Smooth muscle cell (in vitro differentiated cells): ENCODE measurements around the gene SLF1. TPM values are rescaled to one million over a fixed set of nuclear protein-coding genes. Genes with fewer than 3 reads are reported as not detected.

Source experiments
- DNase-seq: peaks from one replicate; lab custom pipeline; 2025; ENCODE audit not compliant: unreplicated experiment; lab: John Stamatoyannopoulos, UW
- H2AFZ ChIP-seq: fragments of 200-600 bp; sonication (generic); 2 replicates; pipeline ENCODE4 v1.6.0; 2016; ENCODE audit warnings: antibody characterized with exemption, low read depth, mild to moderate bottlenecking
- H3F3A ChIP-seq: fragments of 200-600 bp; sonication (generic); 2 replicates; pipeline ENCODE4 v1.6.0; 2017; ENCODE audit warnings: antibody characterized with exemption, low read depth
- H3K27ac ChIP-seq: fragments of 200-600 bp; sonication (generic); 2 replicates; pipeline ENCODE4 v1.5.1; 2016; ENCODE audit warnings: low read depth, mild to moderate bottlenecking
- H3K27me3 ChIP-seq: fragments of 200-600 bp; sonication (generic); 2 replicates; pipeline ENCODE4 v1.6.1; 2016; ENCODE audit warnings: low read depth, mild to moderate bottlenecking
- H3K36me3 ChIP-seq: fragments of 200-600 bp; sonication (generic); 2 replicates; pipeline ENCODE4 v1.5.1; 2016; ENCODE audit warnings: low read depth
- H3K4me1 ChIP-seq: fragments of 200-600 bp; sonication (generic); 2 replicates; pipeline ENCODE4 v1.5.1; 2016; ENCODE audit warnings: low read depth
- H3K4me2 ChIP-seq: fragments of 200-600 bp; sonication (generic); 2 replicates; pipeline ENCODE4 v1.6.0; 2016; ENCODE audit warnings: mild to moderate bottlenecking
- H3K4me3 ChIP-seq: fragments of 200-600 bp; sonication (generic); 2 replicates; pipeline ENCODE4 v1.5.1; 2016; ENCODE audit warnings: mild to moderate bottlenecking
- H3K79me2 ChIP-seq: fragments of 200-600 bp; sonication (generic); 2 replicates; pipeline ENCODE4 v1.6.0; 2016; ENCODE audit warnings: low read depth, mild to moderate bottlenecking
- H3K9ac ChIP-seq: fragments of 200-600 bp; sonication (generic); 2 replicates; pipeline ENCODE4 v1.6.0; 2016; ENCODE audit warnings: low read depth
- H3K9me3 ChIP-seq: fragments of 200-600 bp; sonication (generic); replicated peaks from 2 replicates; pipeline ENCODE4 v1.5.1; 2016; ENCODE audit warnings: low read depth
- H4K20me1 ChIP-seq: fragments of 200-600 bp; sonication (generic); 2 replicates; pipeline ENCODE4 v1.6.0; 2016; ENCODE audit warnings: low read depth
- WGBS: methylation state at CpG from one replicate; pipeline ENCODE4 v1.1.7; 2016; ENCODE audit warnings: low lambda C conversion rate; 5-methylcytosine and 5-hydroxymethylcytosine counted together
- polyA plus RNA-seq: library from polyadenylated mRNA; unstranded; fragments of >200 nt; fragmentation: Nextera tagmentation; extraction: Ambion mirVana; gene quantifications from 2 replicates; pipeline ENCODE4 v1.2.1, GENCODE V29; 2016
- total RNA-seq: library from RNA; depleted of rRNA; stranded (reverse); fragments of >200 nt; gene quantifications from 2 replicates; pipeline ENCODE4 v1.2.3, GENCODE V29; 2014
- TF ChIP-seq, protein P1 (sequence below): fragments of 200-600 bp; sonication (generic); IDR thresholded peaks from 2 replicates; pipeline ENCODE4 v1.5.1; 2017; ENCODE audit warnings: borderline replicate concordance, mild to moderate bottlenecking, antibody characterized with exemption; ENCODE audit not compliant: insufficient read depth, poor library complexity, severe bottlenecking

SLF1 gene
- total and polyA plus RNA-seq, 2 experiments from 2014 or later, result 5.3 to 10.8 TPM

DNA sequence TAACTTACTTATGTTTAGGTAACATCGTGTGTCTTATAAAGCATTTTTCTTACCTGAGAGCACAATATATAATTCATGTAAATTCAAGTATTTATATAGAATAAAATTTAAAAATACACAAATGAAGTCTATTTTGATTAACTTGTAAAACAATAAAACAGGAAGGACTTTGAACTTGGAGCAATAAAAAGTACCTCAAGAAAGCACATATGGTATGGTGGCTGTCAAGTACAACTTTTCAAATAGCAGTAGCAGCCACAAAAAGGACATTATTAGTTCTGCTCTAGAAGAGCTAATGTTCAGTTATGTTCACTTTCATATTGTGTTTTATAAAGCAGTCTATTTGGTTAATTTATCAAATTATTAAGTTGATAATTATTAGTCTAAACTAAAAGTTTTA, 31.4 kb downstream of the SLF1 start:
- H3K9ac ChIP-seq, result no peak overlapping the region
- no peaks in the 10 kb centered on the region for H3K27me3 ChIP-seq
- no peaks in the 10 kb centered on the region for H4K20me1 ChIP-seq
- WGBS, result 98% methylated on average over 1 of the region's 1 CpG
- H2AFZ ChIP-seq, result no peak overlapping the region
- H3K27ac ChIP-seq, result no peak overlapping the region
- H3K36me3 ChIP-seq, result no peaks in the 10 kb centered on the region
- no peak overlapping the region for H3K4me2 ChIP-seq
- H3K9me3 ChIP-seq, result peaks cover 1% of the 10 kb centered on the region
- H3F3A ChIP-seq, result no peaks in the 10 kb centered on the region
- H3K4me1 ChIP-seq, result no peaks in the 10 kb centered on the region
- no peak overlapping the region for H3K4me3 ChIP-seq
- no peaks in the 10 kb centered on the region for H3K79me2 ChIP-seq
- no peak for DNase-seq
- TF ChIP-seq, protein P1, sequence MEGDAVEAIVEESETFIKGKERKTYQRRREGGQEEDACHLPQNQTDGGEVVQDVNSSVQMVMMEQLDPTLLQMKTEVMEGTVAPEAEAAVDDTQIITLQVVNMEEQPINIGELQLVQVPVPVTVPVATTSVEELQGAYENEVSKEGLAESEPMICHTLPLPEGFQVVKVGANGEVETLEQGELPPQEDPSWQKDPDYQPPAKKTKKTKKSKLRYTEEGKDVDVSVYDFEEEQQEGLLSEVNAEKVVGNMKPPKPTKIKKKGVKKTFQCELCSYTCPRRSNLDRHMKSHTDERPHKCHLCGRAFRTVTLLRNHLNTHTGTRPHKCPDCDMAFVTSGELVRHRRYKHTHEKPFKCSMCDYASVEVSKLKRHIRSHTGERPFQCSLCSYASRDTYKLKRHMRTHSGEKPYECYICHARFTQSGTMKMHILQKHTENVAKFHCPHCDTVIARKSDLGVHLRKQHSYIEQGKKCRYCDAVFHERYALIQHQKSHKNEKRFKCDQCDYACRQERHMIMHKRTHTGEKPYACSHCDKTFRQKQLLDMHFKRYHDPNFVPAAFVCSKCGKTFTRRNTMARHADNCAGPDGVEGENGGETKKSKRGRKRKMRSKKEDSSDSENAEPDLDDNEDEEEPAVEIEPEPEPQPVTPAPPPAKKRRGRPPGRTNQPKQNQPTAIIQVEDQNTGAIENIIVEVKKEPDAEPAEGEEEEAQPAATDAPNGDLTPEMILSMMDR, result no peak

DNA sequence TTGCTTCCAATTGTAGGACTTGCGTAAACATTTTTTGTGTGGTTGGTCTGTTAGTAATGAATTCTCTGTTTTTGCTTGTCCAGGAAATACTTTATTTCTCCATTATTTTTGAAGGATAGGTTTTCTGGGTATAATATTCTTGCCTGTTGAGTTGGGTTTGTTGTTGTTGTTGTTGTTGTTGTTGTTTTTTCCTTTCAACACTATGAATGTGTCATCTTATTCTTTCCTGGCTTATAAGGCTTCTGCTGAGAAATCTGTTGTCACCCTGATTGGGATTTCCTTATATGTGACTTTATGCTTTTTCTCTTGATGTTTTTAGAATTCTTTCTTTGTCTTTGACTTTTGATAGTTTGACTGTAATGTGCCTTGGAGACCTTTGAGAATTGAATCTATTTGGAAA, 39.8 kb downstream of the SLF1 start:
- Histone ChIP-seq H3K9me3 (peaks cover 16% of the 10 kb centered on the region), H3K4me1 (no peaks in the 10 kb centered on the region), H3K36me3 (no peaks in the 10 kb centered on the region), H3K9ac (no peak overlapping the region), H4K20me1 (no peaks in the 10 kb centered on the region), H3K4me3 (no peak overlapping the region), H2AFZ (no peak overlapping the region), H3F3A (no peaks in the 10 kb centered on the region), H3K27me3 (no peaks in the 10 kb centered on the region), H3K79me2 (peaks cover 8% of the 10 kb centered on the region), H3K4me2 (no peak overlapping the region), H3K27ac (no peak overlapping the region)
- WGBS, result 100% methylated on average over 1 of the region's 1 CpG
- TF ChIP-seq, protein P1, result no peak
- DNase-seq, result no peak

DNA sequence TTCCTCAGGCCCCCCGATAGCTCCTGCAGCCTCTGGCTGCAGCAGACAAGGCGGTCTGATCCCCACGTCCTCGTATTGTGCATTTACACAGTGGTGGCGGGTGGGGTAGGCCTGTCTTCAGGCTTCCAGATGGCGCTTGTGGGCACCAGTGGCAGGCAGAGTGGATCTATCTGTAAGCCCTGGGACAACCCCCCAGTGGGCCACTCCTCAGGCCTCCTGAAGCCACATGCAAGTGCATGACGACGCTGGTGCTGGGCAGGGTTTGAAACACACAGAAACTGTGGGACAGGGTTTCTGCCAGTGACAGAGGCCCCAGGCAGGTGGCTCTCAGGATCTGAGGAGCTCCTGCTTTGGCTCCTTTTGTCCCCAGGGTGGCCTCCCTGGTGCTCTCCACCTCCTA, 42.0 kb downstream of the SLF1 start:
- Histone ChIP-seq H3F3A (no peaks in the 10 kb centered on the region), H2AFZ (no peak overlapping the region), H3K4me1 (no peaks in the 10 kb centered on the region), H3K27ac (no peak overlapping the region), H3K9ac (no peak overlapping the region), H3K79me2 (peaks cover 8% of the 10 kb centered on the region), H3K9me3 (peaks cover 11% of the 10 kb centered on the region), H3K4me3 (no peak overlapping the region), H3K4me2 (no peak overlapping the region), H3K36me3 (no peaks in the 10 kb centered on the region), H3K27me3 (no peaks in the 10 kb centered on the region), H4K20me1 (no peaks in the 10 kb centered on the region)
- TF ChIP-seq, protein P1, result no peak
- no peak for DNase-seq
- 91% methylated on average over 8 of the region's 8 CpGs for WGBS

DNA sequence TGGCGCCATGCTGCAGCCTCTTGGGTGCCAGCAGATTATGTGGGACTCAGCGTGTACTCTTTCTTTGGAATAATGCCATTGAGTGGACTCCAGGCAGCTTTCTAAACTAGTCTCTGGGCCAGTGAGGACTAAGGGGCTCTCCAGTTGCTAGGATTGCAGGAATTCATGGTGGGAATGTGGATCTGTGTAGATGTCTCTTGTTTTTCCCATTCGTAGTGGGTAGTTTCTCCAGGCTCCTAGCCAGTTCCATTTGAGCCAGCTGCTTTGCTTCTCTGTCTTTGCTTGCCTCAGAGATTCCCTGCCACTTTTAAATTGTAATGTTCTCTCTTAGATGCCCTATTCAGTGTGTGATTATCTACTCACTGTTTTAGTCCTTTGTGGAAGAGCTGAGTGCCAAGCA, 42.6 kb downstream of the SLF1 start:
- no peaks in the 10 kb centered on the region for H3K27me3 ChIP-seq
- no peak for DNase-seq
- peaks cover 8% of the 10 kb centered on the region for H3K79me2 ChIP-seq
- no peaks in the 10 kb centered on the region for H3F3A ChIP-seq
- H3K36me3 ChIP-seq, result no peaks in the 10 kb centered on the region
- TF ChIP-seq, protein P1, result no peak
- peaks cover 11% of the 10 kb centered on the region for H3K9me3 ChIP-seq
- no peaks in the 10 kb centered on the region for H4K20me1 ChIP-seq
- no peak overlapping the region for H3K4me3 ChIP-seq
- no peak overlapping the region for H2AFZ ChIP-seq
- H3K4me2 ChIP-seq, result no peak overlapping the region
- 98% methylated on average over 3 of the region's 3 CpGs for WGBS
- no peak overlapping the region for H3K9ac ChIP-seq
- H3K4me1 ChIP-seq, result no peaks in the 10 kb centered on the region
- no peak overlapping the region for H3K27ac ChIP-seq
